Femur (tissue), 1 donor: Measurements from ENCODE around the gene GPR45.
A peak's percentile ranks its signal among the peaks of the same experiment; 100 is the strongest.

Experiments
- DNase-seq: peaks from one replicate; pipeline ENCODE4 v3.0.0-alpha.2; 2017

Gene GPR45

DNA sequence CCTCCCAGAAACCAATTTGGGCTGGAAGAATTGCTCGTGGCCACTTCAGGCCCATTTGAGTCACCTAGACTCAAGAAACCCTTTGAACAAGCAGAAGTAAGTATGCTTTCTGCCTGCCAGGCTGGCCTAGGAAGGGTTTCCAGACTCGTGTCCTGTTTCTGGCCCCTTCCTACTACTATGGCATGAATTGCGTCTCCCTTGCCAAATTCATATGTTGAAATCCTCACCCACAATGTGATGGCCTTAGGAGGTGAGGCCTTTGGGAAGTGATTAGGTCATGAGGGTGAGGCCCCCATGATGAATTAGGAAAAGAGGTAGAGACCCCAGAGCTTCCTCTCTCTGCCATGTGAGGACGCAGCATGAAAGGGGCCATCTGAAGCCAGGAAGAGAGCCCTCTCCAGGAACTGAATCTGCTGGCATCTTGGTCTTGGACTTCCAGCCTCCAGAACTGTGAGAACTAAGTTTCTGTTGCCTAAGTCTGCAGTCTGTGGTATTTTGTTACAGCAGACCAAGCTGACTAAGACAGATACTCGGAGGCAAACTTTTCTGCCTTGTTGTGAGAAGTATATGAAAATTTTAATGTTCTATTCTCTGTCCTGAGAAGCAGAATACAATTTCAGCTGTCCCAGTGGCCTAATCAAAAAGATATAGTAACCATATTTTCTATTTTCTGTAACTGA is 13.1 kb downstream of the GPR45 start:
- DNase-seq, result no peak

DNA sequence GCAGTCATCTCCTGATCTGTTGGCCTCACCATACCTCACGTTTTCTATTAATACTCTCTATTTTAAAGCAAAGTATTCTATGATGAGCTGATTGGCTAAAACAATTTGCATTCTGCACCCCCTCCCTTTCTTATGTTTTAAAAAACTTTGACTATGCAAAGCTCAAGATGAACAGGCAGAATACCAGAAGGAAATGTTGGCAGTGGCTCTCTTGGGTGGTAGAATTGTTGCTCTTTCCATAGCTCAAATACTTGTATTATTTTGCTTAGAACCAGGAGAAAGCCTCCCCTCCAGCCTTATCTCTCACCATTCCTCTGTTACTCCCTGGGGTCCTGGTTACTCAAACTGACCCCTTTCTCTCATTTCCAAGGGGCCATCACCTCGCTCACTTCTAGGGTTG is 14.4 kb downstream of the GPR45 start:
- DNase-seq, result no peak

DNA sequence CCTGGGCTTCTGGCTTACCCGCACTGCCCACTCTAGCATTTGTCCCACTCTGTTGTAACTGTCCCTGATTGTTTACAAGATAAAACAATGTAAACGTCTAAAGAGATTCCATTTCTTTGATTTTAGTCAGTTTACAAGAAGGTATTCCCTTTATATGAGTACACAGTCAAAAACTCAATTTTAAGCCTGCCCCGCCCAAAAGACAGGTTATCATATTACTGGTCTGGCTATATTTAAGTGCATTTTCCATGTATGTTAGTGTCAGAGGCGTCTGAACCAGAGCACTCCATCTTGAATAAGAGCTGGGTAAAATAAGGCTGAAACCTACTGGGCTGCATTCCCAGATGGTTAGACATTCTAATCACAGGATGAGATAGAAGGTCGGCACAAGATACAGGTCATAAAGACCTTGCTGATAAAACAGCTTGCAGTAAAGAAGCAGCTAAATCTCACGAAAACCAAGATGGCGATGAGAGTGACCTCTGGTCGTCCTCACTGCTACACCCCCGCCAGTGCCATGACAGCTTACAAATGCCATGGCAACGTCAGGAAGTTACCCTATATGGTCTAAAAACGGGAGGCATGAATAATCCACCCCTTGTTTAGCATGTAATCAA is 15.0 kb downstream of the GPR45 start:
- DNase-seq, result no peak

DNA sequence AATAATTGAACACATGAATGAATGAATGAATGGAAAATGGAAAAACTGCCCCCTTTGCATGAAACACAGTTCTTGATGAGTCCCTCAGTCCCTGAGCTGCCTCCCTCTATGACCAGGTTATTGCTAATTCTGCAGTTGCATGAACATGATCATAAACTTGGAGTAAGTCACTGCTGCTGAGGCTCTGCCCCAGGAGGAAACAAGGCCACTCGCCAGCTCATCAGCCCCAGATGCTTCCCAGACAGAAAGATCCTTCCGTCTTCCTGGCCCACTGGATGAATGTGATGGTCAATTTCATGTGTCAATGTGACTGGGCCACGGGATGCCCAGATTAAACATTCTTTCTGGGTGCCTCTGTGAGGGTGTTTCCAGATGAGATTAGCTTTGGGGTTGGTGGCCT is 16.4 kb downstream of the GPR45 start:
- no peak for DNase-seq

DNA sequence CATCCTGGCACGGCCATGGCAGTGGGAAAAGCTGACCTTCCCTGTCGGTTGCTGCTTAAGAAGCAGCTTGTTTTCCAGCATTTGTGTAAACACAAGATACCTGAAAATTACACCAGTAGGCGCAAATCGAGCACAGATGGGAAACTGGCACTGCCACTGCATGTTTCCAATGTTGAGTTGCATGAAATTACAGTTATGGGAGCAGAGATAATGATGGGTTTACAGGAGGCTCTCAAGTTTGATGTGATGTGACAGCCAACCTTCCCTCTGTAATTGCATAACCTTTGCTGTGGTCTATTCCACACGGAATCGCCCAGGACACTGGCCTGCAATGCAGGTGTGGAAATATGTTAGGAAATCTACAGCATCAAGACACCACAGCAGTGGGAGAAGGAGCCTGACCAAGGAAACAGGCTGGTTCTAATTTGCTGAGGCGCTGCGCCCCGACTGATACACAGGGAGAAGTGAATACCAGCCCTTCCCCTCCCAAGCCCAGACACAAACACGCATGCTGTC is 17.4 kb downstream of the GPR45 start:
- no peak for DNase-seq

DNA sequence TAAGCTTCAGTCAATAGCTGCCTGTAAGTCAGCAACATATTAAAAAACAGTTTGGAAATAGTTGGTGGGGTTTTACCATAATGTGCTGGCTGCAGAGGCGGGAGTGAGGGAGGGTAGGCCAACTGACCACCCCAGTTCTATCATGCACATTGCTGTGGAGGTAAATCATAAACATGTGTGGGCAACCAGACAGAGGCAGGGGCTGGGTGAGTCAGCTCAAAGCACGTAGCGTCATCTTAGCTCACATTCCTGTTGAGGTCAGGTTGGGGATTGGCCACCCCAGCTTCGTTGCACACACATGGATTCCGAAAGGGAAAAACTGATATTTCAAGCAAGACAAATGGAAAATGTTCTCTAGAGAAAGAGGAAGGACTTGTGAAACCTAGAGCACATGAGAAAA is 19.5 kb downstream of the GPR45 start:
- peak; percentile 46 for DNase-seq

DNA sequence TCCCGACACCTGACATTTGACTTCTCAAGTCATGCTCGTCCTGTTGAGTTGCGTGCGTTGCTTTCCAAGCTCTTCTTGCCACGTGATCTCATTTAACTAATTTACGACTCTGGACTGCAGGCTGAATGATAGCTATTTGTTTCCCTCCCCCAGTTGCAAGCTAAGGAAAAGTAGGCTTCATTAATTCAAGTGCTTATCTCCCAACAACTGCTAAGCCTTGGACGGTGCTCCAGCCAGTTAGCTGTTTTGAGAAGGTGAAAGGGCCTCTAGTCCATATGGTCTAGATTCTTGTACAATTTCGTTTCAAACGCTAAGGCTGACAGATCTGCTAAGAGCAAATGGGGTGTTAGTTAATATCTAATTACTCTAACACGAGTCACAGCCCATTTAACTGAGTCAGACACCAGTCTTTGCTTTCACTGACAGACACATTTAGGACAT is 21.1 kb downstream of the GPR45 start:
- DNase-seq, result no peak

DNA sequence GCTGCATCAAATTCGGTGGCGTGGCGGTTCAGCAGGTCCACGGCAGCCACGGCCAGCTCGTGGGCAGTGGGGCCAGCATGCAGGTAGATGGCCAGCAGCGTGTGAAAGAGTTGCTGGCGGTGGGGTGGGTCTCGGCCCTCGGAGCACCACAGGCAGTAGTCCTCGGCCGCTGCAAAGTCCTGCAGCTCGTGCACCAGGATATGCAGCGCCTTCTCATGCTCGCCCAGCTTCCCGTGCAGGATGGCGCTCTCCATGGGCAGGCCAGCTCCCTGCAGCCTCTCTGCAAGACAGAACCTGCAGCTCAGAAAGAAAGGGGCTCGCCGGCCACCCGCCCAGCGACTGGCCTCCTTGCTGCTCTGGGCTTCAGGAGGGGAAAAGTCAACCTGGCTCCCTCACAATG is 27.9 kb downstream of the GPR45 start:
- DNase-seq, result no peak

DNA sequence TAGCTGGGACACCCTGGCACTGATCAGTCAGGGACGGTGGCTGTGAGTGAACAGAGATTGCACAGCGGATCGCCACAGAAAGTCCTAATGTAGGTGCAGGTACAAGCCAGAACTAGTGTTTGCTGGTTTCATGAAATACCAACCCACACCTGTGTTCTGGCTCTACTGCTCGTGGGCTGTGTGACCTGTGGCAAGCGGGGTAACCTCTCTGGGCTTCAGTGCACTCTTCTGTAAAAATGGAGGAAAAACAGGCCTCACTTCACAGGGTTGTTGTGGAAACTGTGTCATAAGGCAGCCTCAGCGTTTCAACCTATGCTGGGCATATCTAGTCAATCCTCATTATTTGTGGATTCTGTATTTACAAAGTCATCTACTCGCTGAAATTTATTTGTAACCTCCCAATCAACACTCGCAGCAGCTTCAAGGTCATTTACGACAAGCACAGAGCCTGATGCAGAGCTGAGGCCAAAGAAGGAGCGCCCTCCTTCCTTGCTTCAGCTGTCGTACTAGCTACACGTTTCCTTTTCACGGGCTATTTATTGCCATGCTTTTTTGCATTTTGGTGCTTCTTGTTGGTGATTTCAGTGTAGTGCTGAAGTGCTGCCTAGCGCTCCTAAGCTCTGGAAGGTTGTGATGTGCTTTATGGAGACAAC is 30.0 kb downstream of the GPR45 start:
- no peak for DNase-seq

DNA sequence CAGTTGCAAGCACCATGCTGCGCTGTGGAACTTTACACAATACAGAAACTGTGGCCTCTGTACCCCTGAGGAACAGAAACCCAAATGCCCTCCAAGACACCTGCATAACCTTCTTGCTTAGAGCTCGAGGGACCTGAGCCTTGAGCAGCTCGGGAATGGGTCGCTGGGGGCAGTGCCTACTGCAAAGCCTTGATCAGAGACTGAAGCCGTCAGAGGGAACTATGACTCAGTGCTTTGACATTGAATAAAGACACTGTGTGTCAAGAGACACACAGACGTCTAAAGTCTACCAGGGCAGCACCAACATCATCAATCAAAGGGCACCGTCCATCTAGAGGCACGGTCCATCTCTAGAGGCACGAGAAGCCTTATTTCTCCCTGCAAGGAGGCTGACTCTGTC is 30.6 kb downstream of the GPR45 start:
- DNase-seq, result no peak

DNA sequence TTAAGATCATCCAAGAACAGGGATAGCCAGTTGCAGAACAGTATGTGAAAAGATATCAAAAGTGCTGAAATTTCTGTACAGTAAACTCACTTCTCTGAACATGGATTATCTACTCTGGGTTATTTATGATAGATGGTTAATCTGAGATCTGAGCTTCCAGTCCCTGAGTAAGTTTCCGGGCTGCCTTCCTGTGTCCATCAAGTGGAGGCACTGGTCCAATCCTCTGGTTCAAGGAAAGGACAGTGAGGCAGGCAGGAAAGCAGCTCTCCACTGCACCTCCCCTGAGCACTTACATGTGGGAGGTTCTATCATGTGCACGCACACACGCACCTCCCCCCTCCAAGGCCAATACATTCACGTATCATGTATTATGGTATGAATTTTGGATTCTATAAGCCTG is 32.5 kb downstream of the GPR45 start:
- DNase-seq, result no peak

DNA sequence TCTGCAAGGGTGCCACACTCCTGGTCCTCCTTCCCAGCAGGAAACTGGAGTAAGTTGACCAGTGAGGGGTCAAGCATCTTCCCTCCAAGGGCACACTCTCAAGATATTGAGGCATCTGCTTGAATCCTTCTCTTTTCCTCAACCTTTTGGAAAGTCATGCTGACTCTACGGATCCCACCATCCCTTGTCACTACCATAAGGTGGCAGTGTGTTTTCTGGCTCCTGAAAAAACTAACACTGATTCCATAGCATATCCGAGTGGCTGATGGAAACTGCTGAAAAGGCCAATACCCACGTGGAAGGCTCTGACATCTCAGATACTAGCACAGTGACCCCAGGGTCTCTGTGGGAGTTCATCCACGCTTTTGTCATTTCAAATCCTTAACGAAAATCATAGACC is 37.1 kb downstream of the GPR45 start:
- no peak for DNase-seq

DNA sequence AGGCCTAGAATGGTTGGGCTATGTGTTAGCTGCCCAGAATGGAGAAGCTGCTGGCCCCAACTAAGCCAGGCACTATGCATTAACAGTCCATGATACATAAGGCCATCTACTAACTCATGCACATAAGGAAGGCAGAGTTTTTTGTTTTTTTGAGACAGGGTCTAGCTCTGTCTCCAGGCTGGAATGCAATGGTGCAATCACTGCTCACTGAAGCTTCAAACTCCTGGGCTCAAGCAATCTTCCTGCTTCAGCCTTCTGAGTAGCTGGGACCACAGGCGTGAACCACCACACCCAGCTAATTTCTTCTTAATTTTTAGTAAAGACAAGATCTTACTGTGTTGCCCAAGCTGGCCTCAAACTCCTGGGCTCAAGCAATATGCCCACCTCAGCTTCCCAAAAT is 37.6 kb downstream of the GPR45 start:
- no peak for DNase-seq

DNA sequence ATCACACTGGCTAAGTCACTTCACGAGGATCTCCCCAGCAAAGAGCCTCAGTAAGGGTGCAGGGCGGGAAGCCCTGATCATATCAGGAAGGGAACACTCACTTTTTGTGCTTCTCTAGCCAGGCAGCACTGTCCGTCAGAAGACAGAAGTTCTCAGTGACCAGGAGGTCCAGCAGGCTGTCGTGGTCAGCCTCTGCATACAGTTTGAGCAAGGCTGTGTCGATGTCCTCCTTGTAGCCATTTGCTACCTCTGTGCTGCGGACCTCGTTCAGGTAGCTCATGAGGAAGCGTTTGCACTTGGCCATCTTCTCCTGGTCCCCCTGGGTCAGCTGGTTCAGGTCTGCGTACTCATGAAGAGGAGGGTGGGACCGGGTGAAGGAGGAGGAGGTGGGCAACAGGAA is 38.7 kb downstream of the GPR45 start:
- DNase-seq, result no peak

DNA sequence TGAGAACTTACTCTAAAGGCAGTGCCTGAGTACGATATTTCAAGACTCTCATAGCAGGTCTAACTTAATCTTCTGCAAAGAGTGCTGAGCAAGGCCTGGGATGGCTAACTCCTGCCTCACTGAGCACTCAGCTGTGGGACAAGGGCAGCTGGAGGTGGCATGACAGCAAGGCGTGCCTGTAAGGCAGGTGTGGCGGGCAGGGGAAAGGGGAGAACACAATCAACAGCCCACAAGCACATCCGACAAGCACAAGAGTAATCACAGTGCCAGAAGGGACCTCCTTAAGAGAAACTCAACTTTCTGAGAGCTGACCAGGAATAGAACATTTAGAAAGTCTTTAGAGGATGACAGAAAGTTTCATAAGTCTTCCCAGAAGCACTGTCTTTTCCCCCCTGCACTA is 42.0 kb downstream of the GPR45 start:
- DNase-seq, result no peak

DNA sequence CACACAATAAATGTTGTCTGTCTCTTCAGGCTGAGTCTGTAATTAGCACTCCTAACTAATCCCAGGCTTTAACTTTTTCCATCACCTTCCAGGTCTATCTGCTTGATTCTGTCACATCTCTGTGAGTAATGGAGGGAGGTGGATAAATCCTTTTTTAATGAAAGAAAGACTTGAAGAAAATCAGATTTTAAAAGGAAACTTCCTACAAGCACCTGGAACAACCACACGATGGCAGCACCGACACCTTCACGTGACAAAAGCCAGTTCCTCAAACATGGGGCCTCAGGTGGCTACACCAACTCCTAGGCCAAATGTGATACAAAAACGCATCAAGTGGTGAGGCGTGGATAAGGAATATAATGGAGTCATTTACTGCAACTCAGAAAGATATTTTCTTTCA is 46.1 kb downstream of the GPR45 start:
- DNase-seq, result no peak

DNA sequence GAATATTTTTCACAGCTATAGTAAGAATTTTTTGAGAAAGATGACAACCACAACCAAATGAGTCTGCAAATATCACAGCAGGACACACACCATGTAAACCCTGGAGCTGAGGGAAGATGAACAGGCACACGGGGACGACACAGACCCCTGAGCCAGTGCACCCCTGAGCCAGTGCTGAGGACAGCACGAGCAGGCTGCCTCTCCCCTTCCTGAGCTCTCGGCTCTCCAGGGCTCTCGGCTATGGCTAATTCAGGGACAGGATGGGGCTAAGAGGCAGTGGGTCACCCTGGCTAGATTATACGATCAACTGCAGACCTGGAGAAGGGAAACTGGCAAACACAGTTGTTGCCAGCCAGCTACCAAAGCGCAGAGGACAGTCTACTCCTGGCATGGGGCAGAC is 46.6 kb downstream of the GPR45 start:
- no peak for DNase-seq

DNA sequence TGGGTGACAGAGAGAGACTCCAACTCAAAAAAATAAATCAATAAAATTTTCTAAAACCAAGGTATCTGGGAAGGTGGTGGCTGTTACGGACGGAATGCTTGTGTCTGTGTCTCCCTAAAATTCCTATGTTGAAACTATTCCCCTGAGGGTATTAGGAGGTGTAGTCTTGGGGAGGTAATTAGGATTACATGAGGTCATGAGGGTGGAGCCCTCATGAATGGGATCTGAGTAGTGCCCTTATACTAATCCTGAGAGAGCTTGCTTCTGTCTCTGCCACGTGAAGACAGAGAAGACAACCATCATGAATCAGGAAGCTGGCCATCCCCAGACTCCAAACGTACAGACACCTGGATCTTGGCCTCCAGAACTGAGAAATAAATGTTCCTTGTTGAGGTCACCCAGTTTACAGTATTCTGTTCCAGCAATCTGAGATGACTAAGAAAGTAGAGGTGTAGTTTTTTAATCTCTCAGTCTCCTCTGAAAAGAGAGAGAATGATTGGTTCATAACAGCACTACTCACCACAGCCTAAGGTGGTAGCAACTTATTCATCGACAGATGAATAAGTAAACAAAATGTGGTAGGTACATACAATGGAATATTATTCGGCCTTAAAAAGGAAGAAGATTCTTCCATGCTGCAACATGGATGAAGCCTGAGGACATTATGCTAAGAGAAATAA is 49.6 kb downstream of the GPR45 start:
- DNase-seq, result no peak

DNA sequence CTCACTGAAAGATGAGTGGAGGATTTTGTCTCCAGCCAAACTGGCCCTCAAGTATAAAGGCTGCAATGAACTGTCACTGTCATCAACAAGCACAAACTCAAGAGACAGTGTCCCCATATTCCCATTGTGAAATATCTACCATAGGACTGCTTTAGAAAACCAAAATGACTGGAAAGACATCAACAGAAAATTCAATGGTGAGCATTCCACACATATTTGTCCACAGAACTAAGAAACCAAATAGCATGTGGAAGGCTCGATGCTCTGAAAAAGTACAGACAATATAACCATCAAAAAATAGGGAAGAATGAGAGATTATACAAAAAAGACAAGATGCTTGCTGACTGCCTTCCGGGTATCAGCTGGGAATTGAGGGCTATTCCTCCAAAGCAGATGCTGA is 50.4 kb downstream of the GPR45 start:
- DNase-seq, result no peak
